GM12878 (cell line): ENCODE data around the gene HECTD4. TPM values are rescaled to one million over a fixed set of nuclear protein-coding genes. Genes with fewer than 3 reads are reported as not detected.

Source experiments
- ATAC-seq: fragments of 200-7000 bp; cut with Tn5 transposase; 3 replicates; pipeline ENCODE4 v1.9.1; 2020; ENCODE audit warnings: mild to moderate bottlenecking, moderate library complexity
- BruUV-seq: library from RNA; stranded (reverse); fragments of 400-500 nt; replicated peaks from 2 replicates; lab custom pipeline; 2021; lab: Mats Ljungman, UMichigan
- CTCF ChIA-PET: fragments of 300-600 bp; sonication (Branson Sonifier 250); formaldehyde crosslinking; extraction: SDS; loops from one replicate; lab custom pipeline; 2021; ENCODE audit warnings: inconsistent platforms; lab: Yijun Ruan, JAX
- POLR2A ChIA-PET: fragments of 350-600 bp; formaldehyde crosslinking; extraction: SDS; loops from one replicate; lab custom pipeline; 2021; ENCODE audit warnings: inconsistent platforms; lab: Charles Lee
- RAD21 ChIA-PET: fragments of 300-600 bp; sonication (Branson Sonifier 250); formaldehyde crosslinking; loops from one replicate; lab custom pipeline; 2023; ENCODE audit warnings: antibody characterized with exemption; ENCODE audit not compliant: unreplicated experiment; lab: Charles Lee
- SMC1A ChIA-PET: fragments of 300-600 bp; sonication (Branson Sonifier 250); formaldehyde crosslinking; loops from one replicate; lab custom pipeline; 2023; ENCODE audit not compliant: unreplicated experiment, uncharacterized antibody; lab: Charles Lee
- DNase-seq: peaks from one replicate; pipeline ENCODE4 v3.0.0-alpha.2; 2011; ENCODE audit warnings: low read depth, low spot score
- FAIRE-seq: peaks from 3 replicates; lab custom pipeline; 2011; peaks lifted over from hg19 to GRCh38; lab: Jason Lieb, UNC
- H2AFZ ChIP-seq: 2 replicates; pipeline ENCODE4 v1.6.0; 2011; ENCODE audit warnings: low read depth, low read length, control low read depth; ENCODE audit not compliant: control insufficient read depth
- H3K27ac ChIP-seq: 2 replicates; pipeline ENCODE4 v1.5.1; 2011; ENCODE audit warnings: control low read depth; ENCODE audit not compliant: control insufficient read depth, insufficient read depth
- H3K27me3 ChIP-seq, 2 experiments: replicated peaks in 1 of 2; 2 replicates each; pipeline versions ENCODE4 v1.6.0 to v1.6.1; 2011; ENCODE audit warnings: low read length in 1 of 2; ENCODE audit not compliant: control insufficient read depth in 2 of 2, insufficient read depth in 2 of 2
- H3K36me3 ChIP-seq, 2 experiments: 2 replicates each; pipeline ENCODE4 v1.5.1; 2011; ENCODE audit warnings: low read length in 1 of 2; ENCODE audit not compliant: control insufficient read depth in 2 of 2, insufficient read depth in 2 of 2
- H3K4me1 ChIP-seq: 2 replicates; pipeline ENCODE4 v1.6.1; 2011; ENCODE audit warnings: mild to moderate bottlenecking, low read length, moderate library complexity, mixed read lengths; ENCODE audit not compliant: control insufficient read depth, insufficient read depth
- H3K4me2 ChIP-seq: 2 replicates; pipeline ENCODE4 v1.6.0; 2011; ENCODE audit warnings: control low read depth; ENCODE audit not compliant: control insufficient read depth, insufficient read depth
- H3K4me3 ChIP-seq: fragments of 200-600 bp; sonication (generic); 2 replicates; pipeline ENCODE4 v1.5.1; 2016
- H3K79me2 ChIP-seq: 2 replicates; pipeline ENCODE4 v1.6.0; 2011; ENCODE audit warnings: low read length; ENCODE audit not compliant: control insufficient read depth, insufficient read depth
- H3K9ac ChIP-seq: 2 replicates; pipeline ENCODE4 v1.8.0; 2011; ENCODE audit warnings: low read length, control low read depth, mixed read lengths; ENCODE audit not compliant: control insufficient read depth, insufficient read depth
- H3K9me3 ChIP-seq: replicated peaks from 3 replicates; pipeline ENCODE4 v1.5.1; 2011; ENCODE audit warnings: mild to moderate bottlenecking, low read length; ENCODE audit not compliant: control insufficient read depth, insufficient read depth
- H4K20me1 ChIP-seq: 2 replicates; pipeline ENCODE4 v1.6.0; 2011; ENCODE audit not compliant: control insufficient read depth, insufficient read depth
- BCL3 ChIP-seq: IDR thresholded peaks from 2 replicates; pipeline ENCODE4 v1.6.1; 2011; ENCODE audit warnings: borderline replicate concordance, low read depth, mild to moderate bottlenecking, moderate library complexity, low read length; ENCODE audit not compliant: insufficient read depth, poor library complexity, severe bottlenecking
- CBFB ChIP-seq: IDR thresholded peaks from 2 replicates; pipeline ENCODE4 v1.6.1; 2016; ENCODE audit warnings: antibody characterized with exemption, low read depth
- CHD1 ChIP-seq: IDR thresholded peaks from 2 replicates; pipeline ENCODE4 v1.6.1; 2012; ENCODE audit warnings: low read depth, low read length, improper control_type of control experiment
- FOXM1 ChIP-seq: IDR thresholded peaks from 2 replicates; pipeline ENCODE4 v1.6.1; 2012; ENCODE audit warnings: low read depth, mild to moderate bottlenecking, inconsistent platforms, low read length, moderate library complexity
- GATAD2B ChIP-seq: fragments of 450-650 bp; conservative IDR thresholded peaks from 2 replicates; pipeline ENCODE4 v1.6.1; 2017; ENCODE audit warnings: low read depth, mild to moderate bottlenecking, moderate library complexity
- IKZF2 ChIP-seq, 2 experiments: fragments of 450-650 bp; IDR thresholded peaks; 2 replicates each; pipeline ENCODE4 v1.6.1; 2017; ENCODE audit warnings: mild to moderate bottlenecking in 2 of 2, moderate library complexity in 2 of 2
- MXI1 ChIP-seq: fragments of 150-350 bp; IDR thresholded peaks from 2 replicates; pipeline ENCODE4 v1.6.1; 2011; ENCODE audit warnings: low read depth, mild to moderate bottlenecking, inconsistent platforms, low read length, improper control_type of control experiment
- MYC ChIP-seq: IDR thresholded peaks from 2 replicates; pipeline ENCODE4 v1.6.1; 2011; ENCODE audit warnings: mild to moderate bottlenecking, low read length, moderate library complexity, inconsistent platforms; ENCODE audit not compliant: insufficient read depth, insufficient replicate concordance, insufficient read length, severe bottlenecking
- RELB ChIP-seq: fragments of 450-650 bp; IDR thresholded peaks from 2 replicates; pipeline ENCODE4 v1.6.1; 2017; ENCODE audit warnings: low read depth, mild to moderate bottlenecking, moderate library complexity
- SMAD5 ChIP-seq: IDR thresholded peaks from 2 replicates; pipeline ENCODE4 v1.6.1; 2016; ENCODE audit warnings: antibody characterized with exemption, low read depth
- SMC3 ChIP-seq: IDR thresholded peaks from 2 replicates; pipeline ENCODE4 v1.6.1; 2011; ENCODE audit warnings: low read length, improper control_type of control experiment, borderline replicate concordance
- SUZ12 ChIP-seq: fragments of 200-600 bp; sonication (generic); IDR thresholded peaks from one replicate; pipeline ENCODE4 v1.6.1; 2018; ENCODE audit warnings: antibody characterized with exemption, mild to moderate bottlenecking; ENCODE audit not compliant: unreplicated experiment
- WGBS: methylation state at CpG from one replicate; pipeline ENCODE4 v1.1.6; 2016; ENCODE audit warnings: low lambda C conversion rate; ENCODE audit not compliant: insufficient replicate concordance, insufficient coverage; ENCODE audit errors: missing lambda C conversion rate; 5-methylcytosine and 5-hydroxymethylcytosine counted together
- in situ Hi-C: fragments of 300-500 bp; cut with MboI; formaldehyde crosslinking; loops from 9 replicates; pipeline ENCODE4 v1.14.3; 2018; ENCODE audit warnings: mixed read lengths
- intact Hi-C: fragments of 100-400 bp; cut with micrococcal nuclease; formaldehyde crosslinking; loops from one replicate; pipeline ENCODE4 v1.14.2; 2022; ENCODE audit not compliant: unreplicated experiment
- polyA plus RNA-seq, 11 experiments: library from polyadenylated mRNA; depleted of rRNA in 4 of 11; unstranded in 6 of 11; stranded (reverse) in 5 of 11; fragments of >200 nt; fragmentation: Nextera tagmentation in 4 of 11; fragmentation: Illumina TruSeq in 1 of 11; extraction: Ambion mirVana in 4 of 11; extraction: Trizol in 1 of 11; gene quantifications; 1 replicate in 1 of 11; 2 replicates in 10 of 11; pipeline versions ENCODE4 v1.2.1 to v1.2.3, GENCODE V29; 2011 to 2016; ENCODE audit warnings: inconsistent platforms in 2 of 11, missing spikeins in 2 of 11, low read depth in 1 of 11
- total RNA-seq, 4 experiments: library from RNA; depleted of rRNA in 3 of 4; stranded (reverse); fragments of >200 nt in 3 of 4; fragmentation: Illumina TruSeq in 1 of 4; extraction: Trizol in 1 of 4; gene quantifications; 2 replicates each; pipeline versions ENCODE4 v1.2.1 to v1.2.3, GENCODE V29; 2013 to 2021
- TF ChIP-seq, protein P1 (sequence below): IDR thresholded peaks from 2 replicates; pipeline ENCODE4 v1.6.1; 2012; ENCODE audit warnings: low read depth, low read length, improper control_type of control experiment
- TF ChIP-seq, protein P2 (sequence below): fragments of 450-650 bp; IDR thresholded peaks from 2 replicates; pipeline ENCODE4 v1.6.1; 2017; ENCODE audit warnings: mild to moderate bottlenecking, low read depth, inconsistent platforms; ENCODE audit not compliant: poor library complexity, severe bottlenecking

HECTD4 gene
- total and polyA plus RNA-seq, 10 of the 15 experiments (the other 5 are each of a cell fraction or from before 2014, with no cell fraction given): 5.8 to 43.9 (median 17.9) TPM

DNA sequence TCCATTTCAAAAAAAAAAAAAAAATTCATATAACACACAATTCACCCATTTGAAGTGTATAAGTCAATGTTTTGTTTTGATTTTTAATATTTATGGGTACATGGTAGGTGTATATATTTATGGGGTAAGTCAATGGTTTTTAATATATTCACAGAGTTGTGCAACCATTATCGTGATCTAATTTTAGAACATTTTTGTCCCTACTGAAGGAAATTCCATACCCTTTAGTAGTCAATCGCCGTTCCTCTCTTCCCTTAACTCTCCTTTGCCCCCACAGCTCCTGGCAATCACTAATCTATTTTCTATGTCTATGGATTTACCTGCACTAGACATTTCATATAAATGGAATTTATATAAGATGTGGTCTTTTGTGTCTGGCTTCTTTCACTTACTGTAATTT is 164.1 kb downstream of the HECTD4 start:
- POLR2A ChIA-PET: no interaction called here
- H3K27me3 ChIP-seq: no peaks in the 10 kb centered on the region
- no peak for TF ChIP-seq SMAD5
- TF ChIP-seq FOXM1: no peak
- TF ChIP-seq, protein P1, sequence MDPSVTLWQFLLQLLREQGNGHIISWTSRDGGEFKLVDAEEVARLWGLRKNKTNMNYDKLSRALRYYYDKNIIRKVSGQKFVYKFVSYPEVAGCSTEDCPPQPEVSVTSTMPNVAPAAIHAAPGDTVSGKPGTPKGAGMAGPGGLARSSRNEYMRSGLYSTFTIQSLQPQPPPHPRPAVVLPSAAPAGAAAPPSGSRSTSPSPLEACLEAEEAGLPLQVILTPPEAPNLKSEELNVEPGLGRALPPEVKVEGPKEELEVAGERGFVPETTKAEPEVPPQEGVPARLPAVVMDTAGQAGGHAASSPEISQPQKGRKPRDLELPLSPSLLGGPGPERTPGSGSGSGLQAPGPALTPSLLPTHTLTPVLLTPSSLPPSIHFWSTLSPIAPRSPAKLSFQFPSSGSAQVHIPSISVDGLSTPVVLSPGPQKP: no peak
- no peak for TF ChIP-seq CHD1
- TF ChIP-seq MYC: no peak
- TF ChIP-seq MXI1: no peak
- TF ChIP-seq, protein P2, sequence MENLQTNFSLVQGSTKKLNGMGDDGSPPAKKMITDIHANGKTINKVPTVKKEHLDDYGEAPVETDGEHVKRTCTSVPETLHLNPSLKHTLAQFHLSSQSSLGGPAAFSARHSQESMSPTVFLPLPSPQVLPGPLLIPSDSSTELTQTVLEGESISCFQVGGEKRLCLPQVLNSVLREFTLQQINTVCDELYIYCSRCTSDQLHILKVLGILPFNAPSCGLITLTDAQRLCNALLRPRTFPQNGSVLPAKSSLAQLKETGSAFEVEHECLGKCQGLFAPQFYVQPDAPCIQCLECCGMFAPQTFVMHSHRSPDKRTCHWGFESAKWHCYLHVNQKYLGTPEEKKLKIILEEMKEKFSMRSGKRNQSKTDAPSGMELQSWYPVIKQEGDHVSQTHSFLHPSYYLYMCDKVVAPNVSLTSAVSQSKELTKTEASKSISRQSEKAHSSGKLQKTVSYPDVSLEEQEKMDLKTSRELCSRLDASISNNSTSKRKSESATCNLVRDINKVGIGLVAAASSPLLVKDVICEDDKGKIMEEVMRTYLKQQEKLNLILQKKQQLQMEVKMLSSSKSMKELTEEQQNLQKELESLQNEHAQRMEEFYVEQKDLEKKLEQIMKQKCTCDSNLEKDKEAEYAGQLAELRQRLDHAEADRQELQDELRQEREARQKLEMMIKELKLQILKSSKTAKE: no peak
- TF ChIP-seq CBFB: no peak
- TF ChIP-seq IKZF2 (IDR thresholded peaks at IDR 0.05): no peak
- no peak for TF ChIP-seq SUZ12
- TF ChIP-seq RELB: no peak
- TF ChIP-seq BCL3: no peak
- no peak for TF ChIP-seq GATAD2B
- TF ChIP-seq SMC3: no peak

More for the DNA sequence above, 164.1 kb downstream of the HECTD4 start:
- Histone ChIP-seq H3K4me1 (peaks cover 20% of the 10 kb centered on the region), H3K9ac (no peak overlapping the region), H3K79me2 (no peaks in the 10 kb centered on the region), H2AFZ (no peak overlapping the region), H4K20me1 (no peaks in the 10 kb centered on the region), H3K4me2 (no peak overlapping the region), H3K4me3 (no peak overlapping the region), H3K36me3 (peaks cover 2 to 18% of the 10 kb centered on the region in 2 experiments), H3K27ac (no peak overlapping the region; the same call in 1 of the 2 replicates), H3K9me3 (no peaks in the 10 kb centered on the region)
- FAIRE-seq: no peak
- BruUV-seq: no TSS peak
- DNase-seq: no peak
- intact Hi-C loops (no loop called here), in situ Hi-C loops (no loop called here)
- RAD21 ChIA-PET: interaction anchor here (0.6 to 1.4 kb wide), 2 partner anchors 10 to 223 kb away, joined by 3 read pairs; no protein-coding TSS in a partner anchor
- ATAC-seq: no peak
- SMC1A ChIA-PET: interaction anchor here (0.8 to 1.5 kb wide), 3 partner anchors 20 to 61 kb away, joined by 3 to 6 read pairs (median 3); no protein-coding TSS in a partner anchor
- CTCF ChIA-PET: interaction anchor here (1.0 to 1.4 kb wide), 4 partner anchors 15 to 92 kb away, joined by 3 to 5 read pairs (median 3); no protein-coding TSS in a partner anchor
- WGBS: 74% methylated on average over 3 of the region's 3 CpGs
